NCI-H187 (cell line): ENCODE results near the gene CEBPE.

Experiments used
- DNase-seq, 2 experiments: peaks; one replicate each; lab custom pipeline; 2025; lab: John Stamatoyannopoulos, UW

The CEBPE gene

GRCh38 chr14:23102801-23103200, 16.3 kb downstream of the CEBPE start:
- DNase-seq, result no peak

DNA sequence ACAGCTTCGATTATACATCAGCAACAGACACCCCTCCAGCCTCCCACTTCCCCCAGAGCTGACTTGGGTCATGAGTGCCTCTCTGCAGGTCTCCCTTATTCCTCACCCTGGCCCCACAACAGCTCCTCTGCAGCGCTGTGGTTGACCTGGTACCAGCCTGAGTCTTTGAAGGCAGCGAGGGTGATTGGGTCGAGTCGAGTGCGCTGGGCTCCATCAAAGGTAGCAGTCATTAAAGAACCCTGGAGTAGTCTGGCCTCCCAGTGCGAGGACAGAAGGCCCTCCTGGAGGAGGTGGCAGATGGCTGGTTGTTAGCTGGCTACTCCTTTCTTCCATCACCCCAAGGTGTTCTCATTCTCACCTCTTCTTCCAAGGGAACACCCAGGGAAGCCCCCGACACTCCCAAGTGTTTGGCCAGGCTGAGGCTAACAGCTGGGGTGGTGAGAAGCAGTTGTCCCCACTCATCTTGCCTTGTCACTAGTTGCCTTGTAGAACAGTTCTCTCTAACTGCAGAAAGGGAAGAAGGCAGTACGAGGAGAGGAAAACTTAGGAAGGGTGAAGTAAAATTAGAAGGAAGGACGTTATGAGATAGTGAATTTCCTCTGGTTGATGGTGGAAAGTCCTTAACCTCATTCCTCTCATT, 16.9 kb downstream of the CEBPE start:
- DNase-seq, result no peak

DNA sequence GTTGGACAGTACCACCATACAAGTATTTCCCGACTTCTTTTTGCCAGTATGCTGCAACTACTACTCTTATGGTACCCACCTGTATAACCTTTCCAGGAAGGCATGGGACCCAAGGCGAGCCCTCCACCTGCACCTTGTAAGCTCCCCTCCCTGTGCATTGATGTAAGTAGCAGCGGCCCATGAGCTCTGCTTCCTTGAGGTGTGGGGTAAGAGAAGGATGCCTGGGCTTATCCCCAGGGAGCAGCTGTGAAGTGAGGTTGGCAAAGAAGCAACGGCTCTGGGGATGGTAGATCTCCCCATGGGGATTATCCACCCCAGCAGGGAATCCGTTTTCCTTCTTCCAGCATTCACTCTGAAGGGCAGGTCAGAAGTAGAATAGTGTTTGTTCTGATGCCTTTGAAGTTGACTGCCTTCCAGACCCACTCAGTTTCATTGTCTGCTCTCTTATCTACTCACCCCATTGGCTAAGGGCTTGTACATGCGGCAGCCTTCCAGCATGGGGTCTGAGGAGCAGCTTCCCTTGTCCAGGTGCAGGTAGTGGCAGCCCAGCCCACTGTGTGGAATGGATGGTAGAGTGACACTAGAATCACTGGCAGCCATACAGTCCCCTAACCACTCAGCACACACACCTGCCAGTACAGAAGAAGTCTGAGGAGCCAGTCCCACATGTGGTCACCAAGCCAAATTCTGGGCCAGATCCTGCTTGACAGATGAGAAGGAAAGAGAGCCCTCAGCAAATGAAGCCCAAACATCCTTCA, 17.7 kb downstream of the CEBPE start:
- no peak for DNase-seq

DNA sequence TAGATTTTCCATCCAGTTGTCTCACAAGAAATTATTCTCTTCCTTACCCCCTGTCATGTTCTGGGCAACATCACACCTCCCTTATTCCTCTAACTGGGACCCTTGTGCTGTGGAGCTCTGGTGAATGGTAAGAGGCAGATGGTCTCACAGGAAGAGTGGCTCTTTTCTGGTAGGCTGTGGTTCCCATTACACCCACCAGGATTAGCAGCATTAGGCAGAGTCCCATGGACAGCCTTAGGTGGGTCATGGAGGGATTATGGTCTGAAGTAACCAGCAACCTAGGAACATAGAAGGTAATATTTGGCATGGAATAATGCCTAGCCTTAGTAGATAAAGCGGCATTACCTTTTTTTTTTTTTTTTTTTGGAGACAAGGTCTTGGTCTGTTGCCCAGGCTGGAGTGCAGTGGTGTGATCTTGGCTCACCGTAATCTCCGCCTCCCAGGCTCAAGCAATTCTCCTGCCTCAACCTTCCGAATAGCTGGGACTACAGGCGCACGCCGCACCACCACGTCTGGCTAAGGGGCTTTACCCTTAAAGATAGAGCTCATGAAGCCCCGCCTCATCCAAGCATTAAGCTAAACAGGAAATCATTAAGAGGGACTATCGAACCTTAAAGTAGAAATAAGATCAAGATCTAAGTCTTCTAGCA, 19.7 kb downstream of the CEBPE start:
- no peak for DNase-seq

GRCh38 chr14:23097786-23098185, 21.3 kb downstream of the CEBPE start:
- DNase-seq, result no peak

DNA sequence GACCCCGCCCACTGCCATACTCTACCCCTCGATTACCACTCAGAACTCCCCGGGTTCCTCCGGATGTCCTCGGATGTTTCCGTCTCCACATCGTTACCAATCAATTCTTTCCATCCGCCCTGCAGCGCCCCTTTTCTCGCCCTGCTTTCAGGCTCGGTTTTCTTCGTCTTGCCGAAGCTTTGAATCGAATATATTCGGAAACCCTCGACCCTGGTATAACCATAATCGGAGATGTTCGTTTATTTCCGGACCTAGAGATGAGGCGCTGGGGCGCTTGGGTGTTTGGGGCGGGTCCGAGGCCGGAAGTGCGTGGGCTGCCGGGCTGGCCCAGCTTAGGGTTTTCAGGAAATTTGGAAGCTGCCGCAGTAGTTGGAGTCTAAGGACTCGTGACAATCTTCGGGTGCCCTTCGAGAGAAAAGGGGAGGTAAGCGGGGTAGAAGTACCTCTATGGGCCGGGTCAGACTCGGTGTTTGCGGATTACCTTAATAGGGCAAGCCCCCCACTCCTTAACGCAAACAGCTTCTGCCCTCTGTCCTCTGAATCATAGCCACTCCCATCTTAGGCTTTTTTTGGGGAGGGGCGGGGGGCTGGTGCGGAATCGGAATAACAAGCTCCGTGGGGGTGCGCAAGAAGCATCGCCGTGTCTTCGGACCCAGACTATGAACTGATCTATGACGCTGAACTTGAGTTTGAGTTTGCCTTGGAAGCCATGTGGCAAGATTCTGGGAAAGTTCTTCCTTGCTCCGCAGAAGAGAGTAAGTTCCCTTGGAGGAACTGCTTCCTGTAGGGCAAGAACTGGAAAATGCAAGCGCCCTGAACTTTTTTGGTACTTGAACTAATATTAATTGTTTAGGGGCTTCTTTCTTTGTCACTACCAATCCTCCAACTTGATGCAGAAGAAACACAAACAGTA, 23.6 kb downstream of the CEBPE start, which contains the start of gene C14orf119:
Gene C14orf119 (plus strand): TSS at position 310 of the 913 bp plus-strand sequence. CDS start 2,154 bp downstream, outside the sequence.
- no peak for DNase-seq

- DNase-seq, result no peak
These were observed 24.3 kb downstream of the CEBPE start, which contains the start of gene ACIN1 for GRCh38 chr14:23094666-23095195. Gene ACIN1 (minus strand): TSS chr14:23095136. CDS start chr14:23095112, 24 bp downstream.

GRCh38 chr14:23093991-23094665, 24.9 kb downstream of the CEBPE start:
- DNase-seq, result no peak

DNA sequence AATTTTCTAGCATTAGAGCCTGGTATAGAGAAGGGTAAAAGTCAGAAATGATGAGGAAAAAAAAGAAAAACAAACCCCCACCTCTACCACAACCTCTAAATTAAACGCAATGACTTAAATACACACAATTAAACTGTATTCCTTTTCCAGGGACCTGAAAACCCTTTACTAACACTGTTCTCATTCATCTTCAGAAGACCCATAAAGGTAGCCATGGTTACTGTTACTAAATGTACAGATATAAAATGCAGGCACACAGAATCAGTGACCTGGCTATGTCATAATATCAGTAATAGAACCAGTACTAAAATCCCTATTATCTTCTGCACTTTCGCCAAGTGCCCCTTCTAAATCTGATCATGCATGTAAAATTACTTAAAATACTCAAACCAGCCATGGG, 25.5 kb downstream of the CEBPE start:
- no peak for DNase-seq

DNA sequence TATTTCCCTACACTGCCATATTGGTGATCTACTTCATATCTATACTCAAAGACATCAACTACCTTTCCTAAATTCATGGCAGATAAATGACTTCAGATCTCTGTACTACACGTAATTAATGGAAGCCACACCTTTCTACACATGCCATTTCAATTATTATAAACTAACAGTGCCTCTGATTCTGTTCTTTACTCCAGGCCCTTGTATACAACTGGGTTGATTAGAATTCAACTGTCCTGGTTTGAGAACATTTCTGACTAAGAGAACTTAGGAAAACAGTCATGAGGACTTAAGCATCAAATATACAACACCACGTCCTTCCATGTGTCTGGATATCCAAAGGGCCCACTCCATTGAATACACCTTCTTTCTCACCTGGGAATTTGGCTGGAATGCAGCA, 26.0 kb downstream of the CEBPE start:
- no peak for DNase-seq

DNA sequence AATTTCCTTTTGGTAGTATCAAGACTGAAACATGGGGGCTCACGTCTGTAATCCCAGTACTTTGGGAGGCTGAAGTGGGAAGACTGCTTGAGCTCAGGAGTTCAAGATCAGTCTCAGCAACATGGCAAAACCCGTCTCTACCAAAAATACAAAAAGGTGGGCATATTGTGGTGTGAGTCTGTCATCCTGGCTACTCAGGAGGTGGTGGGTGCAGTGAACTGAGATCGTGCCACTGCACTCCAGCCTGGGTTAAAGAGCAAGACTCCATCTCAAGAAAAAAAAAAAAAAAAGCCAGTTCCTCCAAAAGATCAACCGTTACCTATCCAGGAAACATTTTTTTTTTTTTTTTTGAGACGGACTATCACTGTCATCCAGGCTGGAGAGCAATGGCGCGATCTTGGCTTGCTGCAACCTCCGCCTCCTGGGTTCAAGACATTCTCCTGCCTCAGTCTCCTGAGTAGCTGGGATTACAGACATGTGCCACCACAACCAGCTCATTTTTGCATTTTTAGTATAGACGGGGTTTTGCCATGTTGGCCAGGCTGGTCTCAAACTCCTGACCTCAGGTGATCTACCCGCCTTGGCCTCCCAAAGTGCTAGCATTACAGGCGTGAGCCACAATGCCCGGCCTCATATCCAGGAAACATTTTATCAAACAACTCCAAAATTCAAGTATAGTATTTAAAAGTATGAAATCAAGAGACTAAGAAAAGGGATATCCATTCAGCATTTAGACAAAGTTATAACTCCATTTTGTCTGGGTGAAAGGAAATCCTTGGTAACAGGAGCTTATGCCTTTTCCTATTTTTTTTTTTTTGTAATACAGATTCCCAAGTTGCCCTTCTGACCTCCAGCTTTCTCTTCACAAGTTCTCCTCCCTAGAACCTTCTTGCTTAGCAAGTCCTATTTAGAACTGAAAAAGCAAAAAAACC, 27.5 kb downstream of the CEBPE start:
- no peak for DNase-seq

- DNase-seq, result no peak
These were observed 28.8 kb downstream of the CEBPE start for GRCh38 chr14:23090254-23090636.

GRCh38 chr14:23089498-23090253, 29.4 kb downstream of the CEBPE start:
- no peak for DNase-seq

DNA sequence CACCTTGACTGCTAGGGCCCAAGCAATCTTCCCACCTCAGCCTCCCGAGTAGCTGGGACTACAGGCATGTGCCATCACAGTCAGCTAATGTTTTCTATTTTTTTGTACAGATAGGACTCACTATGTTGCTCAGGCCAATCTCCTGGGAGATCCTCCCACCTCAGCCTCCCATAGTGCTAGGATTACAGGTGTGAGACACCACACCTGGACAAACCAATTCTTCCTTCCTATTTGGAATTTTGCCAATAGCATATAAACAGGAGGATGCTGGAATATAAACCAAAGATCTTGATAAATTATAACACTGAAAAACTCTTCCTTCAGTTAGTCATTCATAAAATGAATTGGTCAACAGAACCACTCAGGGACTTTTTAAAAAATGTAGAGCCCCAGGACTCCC, 32.5 kb downstream of the CEBPE start:
- no peak for DNase-seq

DNA sequence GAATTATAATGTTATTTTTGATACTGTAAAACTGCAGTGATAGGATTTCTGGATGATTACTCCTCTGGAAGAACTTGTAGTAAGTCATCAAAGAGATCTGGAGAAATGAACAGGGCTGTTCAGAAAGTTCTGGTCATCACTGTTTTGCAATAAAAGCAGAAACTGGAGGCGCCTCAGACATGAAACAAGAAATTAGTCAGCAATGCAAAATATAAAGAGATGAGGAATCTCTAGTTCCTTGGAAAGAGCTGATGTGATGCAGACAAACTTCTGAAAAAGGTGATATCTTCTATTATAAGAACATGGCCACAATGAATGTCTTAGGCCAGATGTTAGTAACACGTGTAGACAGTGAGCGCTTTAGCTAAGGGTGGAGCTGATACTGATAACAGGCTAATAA, 33.6 kb downstream of the CEBPE start:
- no peak for DNase-seq

DNA sequence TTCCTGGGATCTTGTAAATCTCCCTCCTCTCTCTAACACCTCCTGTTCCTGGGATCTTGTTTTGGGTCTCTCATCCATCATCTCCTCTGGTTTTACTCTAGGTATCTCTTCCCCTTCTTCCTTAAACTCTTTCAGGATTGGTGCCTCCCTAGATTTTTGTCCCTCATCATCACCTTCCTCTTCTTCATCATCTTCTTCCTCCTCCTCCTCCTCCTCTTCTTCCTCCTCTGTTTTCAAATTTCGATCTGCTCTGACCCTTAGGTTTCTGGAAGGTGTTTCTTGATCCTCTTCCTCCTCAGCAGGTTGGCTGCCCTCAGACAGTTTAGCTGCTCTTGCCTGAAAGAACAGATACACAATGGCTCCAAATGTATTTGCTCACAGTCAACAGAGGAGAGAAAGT, 38.6 kb downstream of the CEBPE start:
- DNase-seq, result no peak

DNA sequence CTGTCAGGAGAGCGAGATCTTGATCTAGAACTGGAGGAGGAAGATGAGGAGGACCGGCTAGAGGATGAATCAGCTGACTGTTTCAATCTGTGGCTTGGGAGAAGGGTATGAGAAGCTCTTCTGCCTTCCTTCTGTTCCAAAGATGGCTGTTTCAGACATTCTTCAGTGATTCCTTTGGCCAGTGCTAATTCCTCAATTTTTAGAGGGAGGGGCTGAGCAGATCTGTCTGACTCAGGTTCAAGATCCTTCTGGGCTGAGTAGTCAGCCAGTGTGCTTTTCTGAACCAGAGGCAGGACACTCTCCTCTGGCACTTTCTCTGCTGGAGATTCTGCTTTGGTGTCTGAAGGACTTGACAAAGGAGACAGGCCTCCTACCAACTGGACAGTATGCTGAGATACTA, 39.3 kb downstream of the CEBPE start:
- no peak for DNase-seq

- no peak for DNase-seq
These were observed 40.4 kb downstream of the CEBPE start for GRCh38 chr14:23078692-23079116.

- DNase-seq, result no peak
These were observed 41.1 kb downstream of the CEBPE start for GRCh38 chr14:23077962-23078361.
